Hematopoietic multipotent progenitor cell treated with erythropoietin and hydrocortisone succinate and interleukin-3 and kit ligand, for 4 days (in vitro differentiated cells): Measurements from ENCODE around the gene PRKCB.
"Not testable (repeated sequence)": the region's sequence is repeated elsewhere in the genome, so short reads cannot be mapped to it uniquely, and the experiment has no call there.

Experiments used
- DNase-seq: peaks from one replicate; pipeline ENCODE4 v3.0.0-alpha.2; 2015

Gene PRKCB

GRCh38 chr16:24102209-24102660 is 266.5 kb downstream of the PRKCB start:
- DNase-seq: peak; percentile 30

DNA sequence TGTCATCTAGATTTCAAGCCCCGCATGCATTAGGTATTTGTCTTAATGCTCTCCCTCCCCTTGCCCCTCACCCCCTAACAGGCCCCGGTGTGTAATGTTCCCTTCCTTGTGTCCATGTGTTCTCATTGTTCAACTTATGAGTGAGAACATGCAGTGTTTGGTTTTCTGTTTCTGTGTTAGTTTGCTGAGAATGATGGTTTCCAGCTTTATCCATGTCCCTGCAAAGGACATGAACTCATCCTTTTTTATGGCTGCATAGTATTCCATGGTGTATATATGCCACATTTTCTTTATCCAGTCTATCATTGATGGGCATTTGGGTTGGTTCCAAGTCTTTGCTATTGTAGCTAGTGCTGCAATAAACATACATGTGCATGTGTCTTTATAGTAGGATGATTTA is 269.7 kb downstream of the PRKCB start:
- not testable (repeated sequence) for DNase-seq

DNA sequence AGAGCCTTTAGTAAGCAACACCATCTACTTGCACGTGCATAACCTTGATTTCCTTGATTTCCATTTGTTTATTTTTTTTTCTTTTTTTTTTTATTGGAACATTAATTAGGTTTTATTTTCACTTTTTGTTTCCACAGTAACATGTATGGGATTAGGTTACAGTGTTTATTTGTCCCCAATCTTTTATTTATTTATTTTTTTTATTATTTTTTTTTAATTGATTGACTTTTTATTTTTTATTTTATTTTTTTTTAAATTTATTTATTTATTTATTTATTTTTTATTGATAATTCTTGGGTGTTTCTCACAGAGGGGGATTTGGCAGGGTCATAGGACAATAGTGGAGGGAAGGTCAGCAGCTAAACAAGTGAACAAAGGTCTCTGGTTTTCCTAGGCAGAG is 272.3 kb downstream of the PRKCB start:
- DNase-seq: not testable (repeated sequence)

DNA sequence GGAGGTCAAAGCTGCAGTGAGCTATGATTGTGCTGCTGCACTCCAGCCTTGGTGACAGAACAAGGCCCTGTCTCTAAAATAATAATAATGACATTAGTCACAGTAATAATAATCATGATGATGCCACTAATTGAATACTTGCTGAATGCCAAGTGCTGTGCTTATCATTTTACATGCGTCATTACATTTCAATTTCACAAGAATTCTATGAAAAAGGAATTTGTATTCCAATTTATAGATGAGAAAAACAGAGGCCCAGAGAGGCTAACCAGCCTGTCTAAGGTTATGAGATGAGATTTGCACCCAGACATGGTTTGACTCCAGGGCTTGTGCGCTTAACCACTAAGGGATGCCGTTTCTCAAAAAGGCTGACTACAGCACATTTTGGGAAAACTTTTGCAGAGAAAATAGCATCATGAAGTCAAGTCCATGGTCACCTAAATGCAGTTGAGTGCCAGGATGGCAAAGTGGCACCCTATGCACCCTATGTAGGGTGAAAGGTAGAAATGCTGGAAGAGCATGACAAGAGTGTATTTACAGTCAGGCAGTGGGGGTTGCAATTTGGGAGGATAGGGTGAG is 276.0 kb downstream of the PRKCB start:
- no peak for DNase-seq

DNA sequence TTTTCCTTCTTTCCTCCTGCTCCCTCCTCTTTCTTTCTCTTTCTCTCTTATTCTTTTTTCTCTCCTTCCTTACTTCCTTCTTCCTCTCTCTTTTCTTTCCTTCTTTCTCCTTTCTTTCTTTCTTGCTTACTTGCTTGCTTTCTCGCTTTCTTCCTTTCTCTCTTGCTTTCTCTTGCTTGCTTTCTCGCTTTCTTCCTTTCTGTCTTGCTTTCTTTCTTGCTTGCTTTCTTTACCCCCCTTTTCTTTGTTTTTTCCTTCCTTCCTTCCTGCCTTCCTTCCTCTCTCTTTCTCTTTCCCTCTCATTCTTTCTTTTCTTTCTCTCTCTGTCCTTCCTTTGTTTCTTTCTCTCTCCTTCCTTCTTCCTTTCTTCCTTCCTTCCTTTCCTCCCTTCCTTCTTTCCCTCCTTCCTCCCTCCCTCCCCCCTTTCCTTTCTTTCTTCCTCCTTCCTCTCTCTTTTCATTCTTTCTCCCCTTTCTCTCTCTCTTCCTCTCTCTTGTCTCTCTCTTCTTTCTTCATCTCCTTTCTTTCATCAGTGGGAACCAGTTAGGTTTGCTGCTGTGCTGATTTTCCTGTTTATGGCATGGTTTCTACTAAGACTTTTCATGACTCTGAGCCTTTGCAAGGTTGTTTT is 277.4 kb downstream of the PRKCB start:
- no peak for DNase-seq

DNA sequence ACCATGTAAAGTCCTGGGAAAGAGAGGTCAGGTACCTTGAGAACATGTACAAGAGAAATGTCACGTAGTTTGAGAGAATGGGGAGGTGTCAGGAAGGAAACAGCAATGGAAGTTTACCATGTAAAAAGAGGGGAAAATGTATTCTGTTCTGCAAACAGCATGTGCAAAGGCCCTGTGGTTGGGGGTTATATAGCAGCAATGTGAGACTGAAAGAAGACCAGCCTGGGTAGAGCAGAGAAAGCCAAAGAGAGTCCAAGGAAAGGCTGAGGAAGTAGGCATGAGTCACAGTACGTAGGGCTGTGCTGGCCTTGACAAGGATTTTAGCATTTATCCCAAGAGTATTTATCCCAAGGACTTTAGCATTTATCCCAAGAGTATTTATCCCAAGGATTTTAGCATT is 279.1 kb downstream of the PRKCB start:
- DNase-seq: peak; percentile 10

DNA sequence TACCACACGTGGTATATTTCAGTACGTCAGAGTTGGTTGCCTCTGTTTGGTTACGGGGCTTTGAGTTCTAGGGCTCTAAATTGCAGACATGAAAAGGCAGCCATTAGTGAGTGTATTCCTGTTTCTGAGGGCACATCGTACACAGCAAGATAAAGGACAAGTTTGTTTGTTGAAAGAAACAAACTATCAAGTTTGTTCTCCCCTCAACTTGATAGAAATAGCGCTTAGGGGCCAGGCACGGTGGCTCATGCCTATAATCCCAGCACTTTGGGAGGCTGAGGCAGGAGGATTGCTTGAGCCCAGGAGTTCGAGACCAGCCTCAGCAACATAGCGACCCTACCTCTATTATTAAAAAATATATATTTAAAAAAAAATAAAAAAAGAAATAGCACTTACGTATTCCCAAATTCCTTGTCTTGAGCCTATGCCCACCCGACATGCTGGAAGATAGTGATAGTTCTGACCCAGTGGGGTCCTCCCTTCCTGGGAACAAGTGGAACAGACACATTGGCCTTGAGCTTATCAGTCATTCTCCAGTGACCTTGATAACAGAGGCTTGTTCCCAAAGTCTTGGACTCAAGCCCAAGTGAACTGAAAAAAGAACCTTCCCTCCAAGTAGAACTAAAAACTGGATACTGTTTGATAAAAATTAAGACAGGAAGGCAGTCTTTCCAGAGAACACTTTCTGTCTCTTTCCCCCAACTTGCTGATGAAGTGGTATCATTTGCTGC is 280.4 kb downstream of the PRKCB start:
- DNase-seq: peak; percentile 82

- DNase-seq: peak; percentile 4
Measured at GRCh38 chr16:24116989-24117388, 281.2 kb downstream of the PRKCB start.

GRCh38 chr16:24117680-24118079 is 281.9 kb downstream of the PRKCB start:
- no peak for DNase-seq

- no peak for DNase-seq
Measured at GRCh38 chr16:24118126-24118821, 282.5 kb downstream of the PRKCB start.

DNA sequence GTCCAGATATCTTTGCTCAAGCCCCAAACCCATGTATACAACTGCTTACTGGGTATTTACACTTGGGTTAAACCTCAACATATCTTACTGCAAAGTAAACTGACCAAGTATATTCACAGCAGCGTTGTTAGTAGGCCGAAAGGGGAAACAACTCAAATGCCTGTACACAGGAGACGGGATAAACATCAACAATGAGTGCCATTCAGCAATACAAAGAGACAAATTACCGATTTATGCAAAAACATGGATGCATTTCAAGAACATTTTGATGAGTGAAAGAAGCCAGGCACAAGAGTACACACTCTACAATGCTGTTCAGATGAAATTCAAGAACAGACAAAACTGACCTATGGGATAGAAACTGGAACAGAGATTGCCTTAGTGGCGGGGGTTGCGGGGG is 284.0 kb downstream of the PRKCB start:
- no peak for DNase-seq

DNA sequence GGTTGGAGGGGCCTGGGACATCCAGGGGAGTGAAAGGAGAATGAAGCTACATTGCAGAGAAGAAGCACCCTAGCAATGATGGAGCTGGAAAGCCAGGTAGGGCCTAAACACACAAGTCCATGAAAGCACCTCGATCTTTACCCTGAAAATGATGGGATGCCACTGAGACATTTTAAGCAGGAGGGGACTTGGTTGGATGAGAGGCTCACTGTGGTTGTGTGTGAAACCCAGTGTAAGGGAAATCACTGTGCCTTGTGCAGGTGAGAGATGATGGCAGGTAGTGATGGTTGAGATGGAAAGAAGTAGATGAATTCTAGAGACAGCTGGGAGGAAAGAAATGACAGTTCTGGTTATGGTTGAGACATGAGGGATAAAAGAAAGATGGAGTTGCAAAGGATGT is 287.5 kb downstream of the PRKCB start:
- DNase-seq: no peak

DNA sequence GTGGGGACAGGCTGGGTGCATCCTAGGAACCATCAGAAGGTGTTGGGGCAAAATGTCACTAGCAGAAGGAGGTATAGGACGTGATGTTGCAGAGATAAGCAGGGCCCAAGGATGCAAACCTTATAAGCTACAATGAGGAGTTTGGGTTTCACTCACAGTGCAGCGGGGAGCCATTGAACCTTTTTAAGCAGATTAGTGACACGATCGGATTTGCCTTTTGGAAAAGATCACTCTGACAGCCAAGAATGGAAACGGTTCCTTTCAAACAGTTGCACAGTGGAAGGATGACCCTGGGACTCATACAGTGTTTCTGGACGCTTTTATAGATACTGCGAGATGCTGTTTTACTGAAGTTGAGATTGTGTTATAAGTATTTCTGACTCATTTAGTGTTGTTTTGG is 288.5 kb downstream of the PRKCB start:
- no peak for DNase-seq

GRCh38 chr16:24125214-24125613 is 289.4 kb downstream of the PRKCB start:
- DNase-seq: peak; percentile 51

DNA sequence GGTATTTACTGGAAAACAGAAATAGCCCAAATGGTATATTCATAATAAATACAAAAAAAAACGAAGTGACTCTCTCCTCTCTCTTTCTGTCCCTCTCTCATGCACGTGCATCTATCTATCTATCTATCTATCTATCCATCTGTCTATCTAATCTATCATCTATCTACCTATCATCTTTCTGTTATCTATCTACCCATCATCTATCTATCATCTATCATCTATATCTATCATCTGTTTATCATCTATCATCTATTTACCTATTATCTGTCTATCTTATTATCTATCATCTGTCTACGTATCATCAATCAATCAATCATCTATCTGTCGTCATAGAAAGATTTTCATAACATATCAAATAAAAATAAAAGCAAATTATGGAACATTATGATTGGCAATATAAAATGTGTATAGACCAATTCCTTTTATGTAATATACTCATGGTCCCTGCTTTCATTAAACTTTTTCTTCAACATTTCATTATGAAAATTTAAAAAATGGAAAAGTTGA is 293.7 kb downstream of the PRKCB start:
- no peak for DNase-seq

- DNase-seq: no peak
Measured at GRCh38 chr16:24130494-24131085, 294.8 kb downstream of the PRKCB start.

DNA sequence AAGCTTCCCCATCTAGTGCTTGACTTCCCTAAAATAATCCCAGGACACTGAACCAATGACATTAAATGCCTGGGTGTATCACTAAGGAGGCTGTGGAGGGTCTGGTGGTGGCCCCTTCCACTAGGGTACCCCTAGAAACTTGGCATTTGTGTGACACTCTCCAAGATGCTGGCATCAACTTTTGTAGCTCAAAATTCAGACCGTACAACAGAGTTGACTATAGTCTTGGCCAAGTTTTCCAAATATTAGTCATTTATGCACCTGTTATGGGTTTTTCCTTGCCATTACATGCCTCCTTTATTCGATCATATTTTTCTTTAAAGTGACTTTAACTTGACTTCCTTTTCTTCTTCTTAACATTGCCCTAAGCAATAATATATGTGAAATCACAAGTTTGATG is 295.5 kb downstream of the PRKCB start:
- no peak for DNase-seq

DNA sequence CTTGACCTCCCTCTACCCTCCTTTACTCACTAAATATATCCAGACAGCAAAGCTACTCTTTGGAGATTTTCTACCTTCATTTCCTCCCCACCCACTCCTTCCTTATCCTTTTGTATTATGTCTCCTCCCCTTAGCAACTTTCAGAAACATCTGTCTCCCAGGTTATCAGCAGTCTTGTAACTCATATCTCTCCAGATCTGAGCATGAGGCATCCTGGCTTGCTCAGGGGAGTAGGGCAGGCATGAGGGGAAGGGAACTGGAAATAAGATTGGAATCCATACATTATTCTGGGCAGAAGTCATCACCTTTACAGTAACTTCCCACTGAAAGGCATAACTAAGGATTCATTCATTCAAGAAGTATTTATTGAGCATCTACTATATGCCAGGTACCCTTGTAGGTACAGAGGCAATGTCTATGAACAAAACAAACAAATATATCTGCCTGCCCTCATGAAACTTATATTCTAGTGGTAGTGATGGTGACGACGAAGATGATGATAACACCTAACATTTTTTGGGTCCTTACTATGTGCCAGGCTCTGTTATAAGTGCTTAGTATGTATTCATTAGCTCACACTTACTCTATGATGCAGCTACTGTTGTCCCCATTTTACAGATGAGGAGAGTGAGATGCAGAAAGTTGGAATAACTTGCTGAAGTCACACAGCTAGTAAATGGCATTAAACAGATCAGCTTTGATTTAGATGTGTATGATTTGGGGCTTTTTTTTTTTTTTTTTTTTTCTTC is 296.4 kb downstream of the PRKCB start:
- no peak for DNase-seq

DNA sequence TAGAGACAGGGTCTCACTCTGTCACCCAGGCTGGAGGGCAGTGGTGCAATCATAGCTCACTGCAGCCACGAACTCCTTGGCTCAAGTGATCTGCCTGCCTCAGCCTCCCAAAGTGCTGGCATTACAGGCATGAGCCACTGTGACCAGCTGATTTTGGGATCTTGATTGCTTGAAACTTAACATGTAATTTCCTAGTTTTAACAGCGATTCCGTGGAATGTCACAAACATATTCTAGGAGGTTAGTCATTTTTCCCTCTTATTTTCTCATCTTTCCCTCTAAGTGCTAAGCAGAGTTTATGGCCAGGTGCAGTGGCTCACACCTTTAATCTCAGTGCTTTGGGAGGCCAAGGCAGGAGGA is 297.0 kb downstream of the PRKCB start:
- DNase-seq: no peak

GRCh38 chr16:24135624-24136565 is 300.1 kb downstream of the PRKCB start:
- peak; percentile 74 for DNase-seq

GRCh38 chr16:24138024-24138423 is 302.2 kb downstream of the PRKCB start:
- DNase-seq: no peak
